ENCODE measurements around the gene GALNT10. TPM values are rescaled to one million over a fixed set of nuclear protein-coding genes. Genes with fewer than 3 reads are reported as not detected.

GALNT10 gene
- total and polyA plus RNA-seq, 2 of the 4 experiments (the other 2 are of a cell fraction), result 46.2 to 67.0 TPM

GRCh38 chr5:154412925-154413324, 222.4 kb downstream of the GALNT10 start:
- ATAC-seq (ENCODE audit: low read depth), result no peak
- no peak overlapping the region for H2BK20ac ChIP-seq (ENCODE audit: low read depth, low read length)
- no peak overlapping the region for H3K56ac ChIP-seq (ENCODE audit: extremely low read depth, insufficient read depth, low read length)
- H3K9me3 ChIP-seq (ENCODE audit: control insufficient read depth, insufficient read depth, low read length), result no peaks in the 10 kb centered on the region
- H3K4me3 ChIP-seq (ENCODE audit: insufficient read depth, low read depth, low read length), result no peak overlapping the region
- dilution Hi-C loops (cut with HindIII; ENCODE audit: low sequenced_read_pairs, unreplicated experiment) (no loop called here), intact Hi-C loops (cut with micrococcal nuclease) (no loop called here), in situ Hi-C loops (cut with MboI; ENCODE audit: low sequenced_read_pairs) (no loop called here)
- no peak overlapping the region for H3K27ac ChIP-seq (ENCODE audit: insufficient read depth, low read length)
- no peak overlapping the region for H2AK5ac ChIP-seq (ENCODE audit: low read depth, low read length)
- no peak overlapping the region for H2BK120ac ChIP-seq (ENCODE audit: low read depth, low read length)
- CTCF ChIA-PET, result no interaction called here
- no peaks in the 10 kb centered on the region for H4K20me1 ChIP-seq (ENCODE audit: insufficient read depth, low read length)
- no peak overlapping the region for H3K14ac ChIP-seq (replicated peaks; ENCODE audit: low read depth, low read length)
- H2AFZ ChIP-seq (replicated peaks; ENCODE audit: low read length, poor library complexity), result no peak overlapping the region
- no peak for TF ChIP-seq USF2 (IDR thresholded peaks at IDR 0.05; ENCODE audit: low read depth, low read length)
- TF ChIP-seq MXI1 (IDR thresholded peaks at IDR 0.05; ENCODE audit: borderline replicate concordance, low read depth, low read length), result no peak
- TF ChIP-seq MAZ (IDR thresholded peaks at IDR 0.05; ENCODE audit: borderline replicate concordance, low read depth, low read length), result no peak
- TF ChIP-seq NFE2L2 (IDR thresholded peaks at IDR 0.05; ENCODE audit: low read depth, low read length), result no peak
- no peak for TF ChIP-seq MAFK (IDR thresholded peaks at IDR 0.05; ENCODE audit: low read depth, low read length)
- WGBS, 2 experiments (ENCODE audit: extremely low coverage in 2 of 2, insufficient read length in 1 of 2), result 96% methylated on average over 4 of the region's 9 CpGs; no CpG with 5 or more reads in 1 of the 2 experiments
- H3K23ac ChIP-seq (ENCODE audit: low read depth, low read length), result no peak overlapping the region
- H3K4me1 ChIP-seq (ENCODE audit: control insufficient read depth, insufficient read depth, low read length), result no peaks in the 10 kb centered on the region
- DNase-seq, result no peak
- H4K91ac ChIP-seq (ENCODE audit: insufficient read depth, low read depth, low read length), result no peak overlapping the region
- H2BK5ac ChIP-seq (ENCODE audit: low read depth, low read length, poor library complexity, severe bottlenecking), result no peak overlapping the region
- H3K27me3 ChIP-seq (ENCODE audit: control insufficient read depth, insufficient read depth, low read length), result no peaks in the 10 kb centered on the region
- peaks cover 41% of the 10 kb centered on the region for H3K36me3 ChIP-seq (ENCODE audit: control insufficient read depth, insufficient read depth, low read length)
- no TSS peak for BruUV-seq (replicated peaks)
- H3K4ac ChIP-seq (ENCODE audit: low read depth, low read length), result no peak overlapping the region
- 0 out of 4 replicates have a peak, but pooled peaks cover 0 to 5% of the 10 kb centered on the region in 2 experiments for H3K79me1 ChIP-seq (ENCODE audit: low read depth in 1 of 2, low read length in 2 of 2)
- H3K4me2 ChIP-seq (ENCODE audit: low read depth, low read length), result no peak overlapping the region
- H3K9me1 ChIP-seq (ENCODE audit: insufficient read depth, low read length), result peaks cover 3% of the 10 kb centered on the region
- H3K18ac ChIP-seq (ENCODE audit: low read depth, low read length), result no peak overlapping the region
- no peak overlapping the region for H4K5ac ChIP-seq (ENCODE audit: low read depth, low read length)
- no peak overlapping the region for H2AK9ac ChIP-seq (replicated peaks; ENCODE audit: low read depth, low read length, poor library complexity)
- POLR2A ChIA-PET (ENCODE audit: unreplicated experiment), result no interaction called here
- no peak overlapping the region for H3K9ac ChIP-seq (ENCODE audit: low read depth, low read length)
- H4K8ac ChIP-seq (ENCODE audit: low read depth in 2 of 2, low read length in 2 of 2), result no peak overlapping the region
- no peak overlapping the region for H2BK15ac ChIP-seq (ENCODE audit: low read depth, low read length)

All from IMR-90 (cell line).